CD4-positive, CD25-positive, alpha-beta regulatory T cell (primary cell): ENCODE measurements around the gene FKBP14. TPM values are rescaled to one million over a fixed set of nuclear protein-coding genes. Genes with fewer than 3 reads are reported as not detected.

ENCODE experiments used
- ATAC-seq, 2 donors: fragments of 150-1000 bp; cut with Tn5 transposase; one replicate each; pipeline ENCODE4 v1.10.0; 2021; ENCODE audit warnings: low read depth in 2 of 2, moderate number of reproducible peaks in 2 of 2, moderate library complexity in 1 of 2
- DNase-seq, 3 donors: peaks; one replicate each; pipeline versions ENCODE4 v3.0.0 to v3.0.0-alpha.2; 2012 to 2022; ENCODE audit warnings: mixed read lengths in 1 of 3
- H3K27ac ChIP-seq: one replicate; pipeline ENCODE4 v1.7.0; 2013; ENCODE audit warnings: mild to moderate bottlenecking, low read length; ENCODE audit not compliant: insufficient read depth, poor library complexity, severe bottlenecking
- H3K27me3 ChIP-seq: one replicate; pipeline ENCODE4 v1.7.0; 2013; ENCODE audit warnings: low read length; ENCODE audit not compliant: control insufficient read depth, insufficient read depth
- H3K36me3 ChIP-seq: one replicate; pipeline ENCODE4 v1.7.0; 2013; ENCODE audit warnings: mild to moderate bottlenecking, low read length, moderate library complexity; ENCODE audit not compliant: control insufficient read depth, insufficient read depth
- H3K4me1 ChIP-seq: 2 replicates; pipeline ENCODE4 v1.7.0; 2013; ENCODE audit warnings: mild to moderate bottlenecking, low read length; ENCODE audit not compliant: insufficient read depth, control insufficient read depth, poor library complexity, severe bottlenecking
- H3K4me3 ChIP-seq: one replicate; pipeline ENCODE4 v1.7.0; 2013; ENCODE audit warnings: low read depth, mild to moderate bottlenecking, low read length, moderate library complexity
- H3K9me3 ChIP-seq, 2 experiments: 1 replicate in 1 of 2; 2 replicates in 1 of 2; pipeline ENCODE4 v1.7.0; 2013; ENCODE audit warnings: low read length in 2 of 2, mild to moderate bottlenecking in 1 of 2, moderate library complexity in 1 of 2; ENCODE audit not compliant: control insufficient read depth in 2 of 2
- H3K27ac Mint-ChIP-seq, 3 donors: one replicate each; pipeline ENCODE4 v1.8.0; 2020 to 2022; ENCODE audit warnings: mild to moderate bottlenecking in 3 of 3, mixed read lengths in 3 of 3, moderate library complexity in 2 of 3
- H3K27me3 Mint-ChIP-seq: one replicate; pipeline ENCODE4 v1.8.0; 2022; ENCODE audit warnings: mild to moderate bottlenecking, mixed read lengths
- H3K36me3 Mint-ChIP-seq: one replicate; pipeline ENCODE4 v1.8.0; 2020; ENCODE audit warnings: mixed read lengths
- H3K4me1 Mint-ChIP-seq, 4 donors: one replicate each; pipeline ENCODE4 v1.8.0; 2020 to 2022; ENCODE audit warnings: mixed read lengths in 4 of 4, mild to moderate bottlenecking in 1 of 4
- H3K4me3 Mint-ChIP-seq, 4 donors: one replicate each; pipeline ENCODE4 v1.8.0; 2020 to 2022; ENCODE audit warnings: mild to moderate bottlenecking in 4 of 4, mixed read lengths in 4 of 4, moderate library complexity in 3 of 4
- H3K9me3 Mint-ChIP-seq, 7 donors: one replicate each; pipeline ENCODE4 v1.8.0; 2020 to 2022; ENCODE audit warnings: mixed read lengths in 7 of 7, mild to moderate bottlenecking in 3 of 7, moderate library complexity in 2 of 7
- polyA plus RNA-seq, 4 donors: library from polyadenylated mRNA; unstranded; fragments of 300-500 nt; fragmentation: Illumina TruSeq; gene quantifications; one replicate each; pipeline ENCODE4 v1.2.3, GENCODE V29; 2021
- total RNA-seq: library from RNA; stranded (reverse); gene quantifications from one replicate; pipeline ENCODE4 v1.2.3, GENCODE V29; 2022

FKBP14 gene
- total RNA-seq (6.5 TPM), polyA plus RNA-seq (1 to 10 TPM; 1.0 to 2.6 (median 1.7) TPM)

- peaks cover 42% of the 10 kb centered on the region for H3K4me1 ChIP-seq
- DNase-seq (peak; percentile 87 to 99 (median 91)), ATAC-seq (peak; percentile 84 to 89)
- H3K4me3 ChIP-seq, result peak within 1 kb of the TSS; percentile 100
- Mint-ChIP-seq H3K9me3 (no peaks in the 10 kb centered on the region), H3K4me3 (peak within 1 kb of the TSS in 2 of 4 donors; percentile 93 to 97), H3K27me3 (no peaks in the 10 kb centered on the region), H3K4me1 (peaks cover 14 to 40% (median 36%) of the 10 kb centered on the region in 4 donors), H3K36me3 (peaks cover 3% of the 10 kb centered on the region), H3K27ac (peak within 1 kb of the TSS; percentile 87 to 94 (median 90))
- no peaks in the 10 kb centered on the region for H3K36me3 ChIP-seq
- H3K27ac ChIP-seq, result peak within 1 kb of the TSS; percentile 83
- H3K9me3 ChIP-seq, result no peaks in the 10 kb centered on the region
- H3K27me3 ChIP-seq, result no peaks in the 10 kb centered on the region
These were observed at the start of gene FKBP14 for GRCh38 chr7:30026229-30027064. Gene FKBP14, minus strand, starts transcription at chr7:30026702. Its CDS starts 194 bp downstream, at chr7:30026508.

DNA sequence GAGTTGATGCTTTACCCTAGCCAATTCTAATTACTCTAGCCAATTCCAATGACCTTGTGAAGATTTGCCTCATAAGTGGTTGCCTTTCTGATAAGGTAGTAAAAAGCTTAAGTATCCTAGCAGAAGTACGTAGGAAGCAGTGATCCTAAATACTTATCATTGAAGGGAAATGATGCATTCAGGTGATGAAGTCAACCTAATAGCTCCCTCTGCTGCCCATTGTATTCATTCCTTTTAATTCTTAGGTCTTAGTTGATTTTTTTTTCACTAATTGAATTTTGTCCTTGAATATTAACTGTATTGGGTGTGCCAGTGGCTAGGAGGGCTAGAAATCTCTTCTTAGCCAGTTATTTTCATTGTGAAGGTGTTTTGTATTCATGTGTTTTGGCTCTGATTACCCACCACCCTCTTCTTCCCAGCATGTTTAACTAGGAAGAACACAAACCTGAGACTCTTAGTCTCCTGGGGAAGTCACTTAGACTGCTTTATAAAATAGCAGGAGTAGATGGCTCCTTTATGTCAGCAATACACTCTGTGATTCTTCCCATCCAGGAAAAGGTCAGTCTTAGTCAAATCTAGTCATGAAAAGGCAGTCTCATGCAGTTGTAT is 48.0 kb upstream of the FKBP14 start:
- Mint-ChIP-seq H3K36me3 (peaks cover 29% of the 10 kb centered on the region), H3K27me3 (no peaks in the 10 kb centered on the region), H3K27ac (no peak overlapping the region), H3K4me1 (peaks cover 0 to 10% (median 0%) of the 10 kb centered on the region in 4 donors), H3K9me3 (no peaks in the 10 kb centered on the region), H3K4me3 (no peak overlapping the region)
- no peak overlapping the region for H3K4me3 ChIP-seq
- no peaks in the 10 kb centered on the region for H3K4me1 ChIP-seq
- H3K27ac ChIP-seq, result no peak overlapping the region
- no peaks in the 10 kb centered on the region for H3K27me3 ChIP-seq
- DNase-seq, result peak in 2 of 3 donors; percentile 10 to 47
- H3K36me3 ChIP-seq, result peaks cover 13% of the 10 kb centered on the region
- H3K9me3 ChIP-seq, result no peaks in the 10 kb centered on the region
- ATAC-seq, result no peak

DNA sequence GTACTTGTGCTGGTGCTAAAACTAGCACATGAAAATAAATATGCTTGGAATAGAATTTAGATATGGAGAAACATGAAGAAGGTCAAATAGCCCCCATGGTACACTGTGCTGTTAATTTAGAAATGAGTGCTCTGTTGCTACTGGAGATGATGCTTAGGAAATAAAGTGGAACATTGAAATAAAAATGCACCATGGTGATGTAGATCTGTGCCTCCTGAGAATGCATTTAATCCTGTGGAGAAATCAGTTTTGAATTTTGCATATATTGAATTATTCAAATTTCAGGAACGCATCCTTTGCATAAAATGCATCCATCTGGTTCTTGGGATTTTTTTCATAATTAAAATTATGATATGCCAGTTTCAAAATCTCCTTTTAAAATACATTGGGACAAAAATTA is 46.2 kb upstream of the FKBP14 start:
- no peak overlapping the region for H3K4me3 Mint-ChIP-seq
- DNase-seq (no peak), ATAC-seq (no peak)
- peaks cover 20% of the 10 kb centered on the region for H3K36me3 Mint-ChIP-seq
- H3K27ac Mint-ChIP-seq, result no peak overlapping the region
- H3K9me3 Mint-ChIP-seq, result no peaks in the 10 kb centered on the region
- H3K4me1 ChIP-seq, result no peaks in the 10 kb centered on the region
- no peaks in the 10 kb centered on the region for H3K27me3 ChIP-seq
- no peaks in the 10 kb centered on the region for H3K27me3 Mint-ChIP-seq
- H3K4me3 ChIP-seq, result no peak overlapping the region
- H3K4me1 Mint-ChIP-seq, result peaks cover 0 to 10% (median 0%) of the 10 kb centered on the region in 4 donors
- H3K9me3 ChIP-seq, result no peaks in the 10 kb centered on the region
- H3K36me3 ChIP-seq, result peaks cover 2% of the 10 kb centered on the region
- no peak overlapping the region for H3K27ac ChIP-seq

- no peak overlapping the region for H3K4me3 ChIP-seq
- no peak overlapping the region for H3K27ac ChIP-seq
- H3K36me3 ChIP-seq, result peaks cover 2% of the 10 kb centered on the region
- Mint-ChIP-seq H3K4me1 (peaks cover 0 to 8% (median 0%) of the 10 kb centered on the region in 4 donors), H3K27ac (no peak overlapping the region), H3K4me3 (no peak overlapping the region), H3K36me3 (peaks cover 18% of the 10 kb centered on the region), H3K27me3 (no peaks in the 10 kb centered on the region), H3K9me3 (no peaks in the 10 kb centered on the region)
- no peaks in the 10 kb centered on the region for H3K27me3 ChIP-seq
- no peaks in the 10 kb centered on the region for H3K4me1 ChIP-seq
- ATAC-seq (no peak), DNase-seq (no peak)
- no peaks in the 10 kb centered on the region for H3K9me3 ChIP-seq
These were observed 43.5 kb upstream of the FKBP14 start for GRCh38 chr7:30070052-30070451.

DNA sequence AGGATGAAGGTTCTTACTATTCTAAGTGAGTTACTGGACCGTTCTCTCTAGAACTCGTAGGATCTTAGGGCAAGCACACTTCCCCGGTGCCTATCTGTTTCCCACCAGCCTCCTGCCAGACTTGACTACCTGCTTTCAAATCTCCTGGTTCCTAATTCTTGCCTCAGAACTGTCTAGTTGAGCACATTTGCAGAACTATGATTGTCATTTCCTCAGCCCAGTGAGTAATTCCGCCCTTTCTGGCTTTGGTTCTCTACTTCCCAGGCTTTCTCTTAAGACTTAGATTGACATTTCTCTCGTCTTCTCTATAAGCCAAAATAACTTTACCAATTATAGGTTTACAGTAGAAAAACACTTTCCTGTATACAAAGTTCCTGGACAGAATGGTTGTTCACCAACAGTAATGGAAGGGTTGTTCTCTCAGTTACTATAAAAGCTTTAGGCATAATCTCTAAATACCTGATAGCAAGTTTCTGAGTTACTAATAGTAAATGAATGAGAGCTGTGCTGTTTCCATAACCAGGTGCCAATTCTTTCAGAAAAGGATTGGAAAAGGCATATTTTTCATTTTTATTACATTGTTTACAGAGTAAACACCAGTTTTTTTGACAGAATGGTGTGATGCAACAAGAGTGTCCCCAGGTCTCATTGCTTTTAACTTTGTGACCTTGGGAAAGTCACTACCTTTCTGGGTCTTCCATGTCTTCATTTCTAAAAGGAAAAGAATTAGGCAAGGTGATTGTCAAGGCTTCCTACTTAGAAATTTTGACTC is 42.8 kb upstream of the FKBP14 start:
- H3K4me1 ChIP-seq, result no peaks in the 10 kb centered on the region
- Mint-ChIP-seq H3K4me3 (no peak overlapping the region), H3K9me3 (no peaks in the 10 kb centered on the region), H3K27ac (no peak overlapping the region), H3K36me3 (peaks cover 26% of the 10 kb centered on the region), H3K27me3 (no peaks in the 10 kb centered on the region), H3K4me1 (peaks cover 0 to 4% (median 0%) of the 10 kb centered on the region in 4 donors)
- H3K27me3 ChIP-seq, result no peaks in the 10 kb centered on the region
- H3K27ac ChIP-seq, result no peak overlapping the region
- no peak overlapping the region for H3K4me3 ChIP-seq
- H3K9me3 ChIP-seq, result no peaks in the 10 kb centered on the region
- peaks cover 2% of the 10 kb centered on the region for H3K36me3 ChIP-seq
- no peak for DNase-seq
- no peak for ATAC-seq

DNA sequence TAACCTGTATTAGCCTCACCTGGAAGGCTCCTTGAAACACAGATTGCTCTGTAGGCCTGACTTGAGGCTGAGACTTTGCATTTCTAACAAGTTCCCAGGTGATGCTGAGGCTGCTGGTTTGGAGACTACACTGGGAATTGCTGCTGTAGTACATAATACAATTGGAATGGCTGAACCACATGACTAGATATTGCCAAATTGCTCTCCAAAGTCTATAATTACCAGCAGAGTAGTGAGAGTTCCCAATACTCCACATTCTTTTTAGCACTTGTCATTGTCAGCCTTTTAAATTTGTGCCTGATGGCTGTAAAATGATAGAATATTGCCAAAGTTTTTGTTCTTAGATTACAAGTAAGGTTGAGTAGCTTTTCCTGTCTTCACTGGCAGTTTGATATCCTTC is 41.6 kb upstream of the FKBP14 start:
- Mint-ChIP-seq H3K36me3 (peaks cover 35% of the 10 kb centered on the region), H3K4me3 (no peak overlapping the region), H3K27ac (no peak overlapping the region), H3K4me1 (no peaks in the 10 kb centered on the region), H3K9me3 (no peaks in the 10 kb centered on the region), H3K27me3 (no peaks in the 10 kb centered on the region)
- no peak for DNase-seq
- Histone ChIP-seq H3K4me3 (no peak overlapping the region), H3K27ac (no peak overlapping the region), H3K36me3 (peaks cover 4% of the 10 kb centered on the region), H3K4me1 (no peaks in the 10 kb centered on the region), H3K9me3 (no peaks in the 10 kb centered on the region), H3K27me3 (no peaks in the 10 kb centered on the region)
- no peak for ATAC-seq

GRCh38 chr7:30066687-30067086 is 40.2 kb upstream of the FKBP14 start:
- no peak overlapping the region for H3K4me3 ChIP-seq
- H3K36me3 ChIP-seq, result peaks cover 4% of the 10 kb centered on the region
- Mint-ChIP-seq H3K27ac (no peak overlapping the region), H3K36me3 (peaks cover 35% of the 10 kb centered on the region), H3K4me3 (no peak overlapping the region), H3K27me3 (no peaks in the 10 kb centered on the region), H3K9me3 (no peaks in the 10 kb centered on the region), H3K4me1 (peaks cover 2 to 7% (median 6%) of the 10 kb centered on the region in 4 donors)
- H3K4me1 ChIP-seq, result peaks cover 2% of the 10 kb centered on the region
- no peak overlapping the region for H3K27ac ChIP-seq
- ATAC-seq (no peak), DNase-seq (no peak)
- no peaks in the 10 kb centered on the region for H3K27me3 ChIP-seq
- H3K9me3 ChIP-seq, result no peaks in the 10 kb centered on the region
